Esophagus squamous epithelium (tissue), 5 donors: Measurements from ENCODE around the gene VCL. TPM values are rescaled to one million over a fixed set of nuclear protein-coding genes. Genes with fewer than 3 reads are reported as not detected.

Source experiments
- DNase-seq: peaks from one replicate; lab custom pipeline; 2025; lab: John Stamatoyannopoulos, UW
- H3K27ac ChIP-seq, 4 donors: fragments of 200-600 bp; sonication (generic); one replicate each; pipeline ENCODE4 v1.5.1; 2016 to 2019; ENCODE audit warnings: mild to moderate bottlenecking in 1 of 4
- H3K27me3 ChIP-seq, 4 donors: fragments of 200-600 bp; sonication (generic); 1 replicate in 3 of 4; 2 replicates in 1 of 4; pipeline versions ENCODE4 v1.5.1 to v1.6.0; 2017 to 2021; ENCODE audit warnings: antibody characterized with exemption in 1 of 4
- H3K36me3 ChIP-seq, 3 donors: fragments of 200-600 bp; sonication (generic); one replicate each; pipeline ENCODE4 v1.5.1; 2016 to 2019
- H3K4me1 ChIP-seq, 3 donors: fragments of 200-600 bp; sonication (generic); one replicate each; pipeline ENCODE4 v1.5.1; 2017 to 2019
- H3K4me3 ChIP-seq, 4 donors: fragments of 200-600 bp; sonication (generic); 1 replicate in 3 of 4; 2 replicates in 1 of 4; pipeline ENCODE4 v1.5.1; 2016 to 2019; ENCODE audit warnings: mild to moderate bottlenecking in 2 of 4, moderate library complexity in 1 of 4
- H3K9me3 ChIP-seq, 3 donors: fragments of 200-600 bp; sonication (generic); one replicate each; pipeline ENCODE4 v1.5.1; 2016 to 2019
- POLR2A ChIP-seq, 4 donors: fragments of 450-650 bp; IDR thresholded peaks; one replicate each; pipeline ENCODE4 v1.6.1; 2017; ENCODE audit warnings: antibody characterized with exemption in 4 of 4, mild to moderate bottlenecking in 4 of 4, moderate library complexity in 3 of 4
- WGBS, 2 donors: methylation state at CpG; one replicate each; pipeline ENCODE4 v1.1.5; 2018; 5-methylcytosine and 5-hydroxymethylcytosine counted together
- intact Hi-C: fragments of 100-400 bp; cut with DNase I; formaldehyde crosslinking; loops from one replicate; pipeline ENCODE4 v1.15.0; 2022
- total RNA-seq, 4 donors: library from RNA; depleted of rRNA; stranded (reverse); fragments of >200 nt; gene quantifications; one replicate each; pipeline ENCODE4 v1.1.0, GENCODE V29; 2016
- TF ChIP-seq, protein P1 (sequence below), 6 experiments: fragments of 450-650 bp in 4 of 6; fragments of 200-600 bp in 2 of 6; sonication (generic) in 2 of 6; IDR thresholded peaks; one replicate each; pipeline ENCODE4 v1.5.1; 2016 to 2019; ENCODE audit warnings: antibody characterized with exemption in 6 of 6, mild to moderate bottlenecking in 4 of 6, moderate library complexity in 4 of 6
- donor health status: DM: yes; HTN: yes; CAD: no.

The VCL gene
- total RNA-seq, 4 donors from 2014 or later = 64.8 to 143 (median 75.0) TPM

DNA sequence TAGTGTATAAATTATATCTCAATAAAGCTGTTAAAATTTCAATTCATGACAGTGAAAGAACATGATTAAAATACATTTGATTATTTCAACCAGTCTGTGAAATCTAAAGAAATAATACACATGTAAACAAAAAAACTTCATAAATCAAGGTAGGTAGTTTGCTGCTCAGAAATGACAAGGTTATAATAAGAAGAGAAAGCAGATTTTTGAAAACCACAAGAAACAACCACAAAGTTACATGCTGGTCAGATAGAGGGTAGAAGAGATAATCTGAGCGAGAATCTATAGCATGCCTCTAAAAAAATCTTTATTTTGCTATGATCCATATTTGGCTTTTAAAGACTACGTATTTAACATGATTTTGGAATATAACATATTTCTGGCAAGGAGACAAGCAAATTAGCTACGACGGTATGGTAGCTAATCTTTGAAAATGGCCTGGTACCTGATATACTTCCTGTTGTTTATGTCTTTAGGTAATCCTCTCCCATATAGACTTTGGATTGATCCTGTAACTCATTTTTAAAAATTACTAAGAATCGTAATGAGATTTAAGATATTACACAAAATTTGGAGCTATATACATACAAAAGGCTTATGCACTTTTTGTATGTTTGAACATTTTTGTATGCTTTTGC lies 23.5 kb upstream of the VCL start:
- H3K4me3 ChIP-seq = no peak overlapping the region
- TF ChIP-seq POLR2A (IDR thresholded peaks at IDR 0.05) = no peak
- DNase-seq = no peak
- intact Hi-C loops = no loop called here
- no peak overlapping the region for H3K27ac ChIP-seq
- no peaks in the 10 kb centered on the region for H3K27me3 ChIP-seq
- no peaks in the 10 kb centered on the region for H3K36me3 ChIP-seq
- H3K9me3 ChIP-seq = no peaks in the 10 kb centered on the region
- 79 to 82% methylated on average over 5 of the region's 5 CpGs for WGBS, 2 donors
- H3K4me1 ChIP-seq = no peaks in the 10 kb centered on the region

DNA sequence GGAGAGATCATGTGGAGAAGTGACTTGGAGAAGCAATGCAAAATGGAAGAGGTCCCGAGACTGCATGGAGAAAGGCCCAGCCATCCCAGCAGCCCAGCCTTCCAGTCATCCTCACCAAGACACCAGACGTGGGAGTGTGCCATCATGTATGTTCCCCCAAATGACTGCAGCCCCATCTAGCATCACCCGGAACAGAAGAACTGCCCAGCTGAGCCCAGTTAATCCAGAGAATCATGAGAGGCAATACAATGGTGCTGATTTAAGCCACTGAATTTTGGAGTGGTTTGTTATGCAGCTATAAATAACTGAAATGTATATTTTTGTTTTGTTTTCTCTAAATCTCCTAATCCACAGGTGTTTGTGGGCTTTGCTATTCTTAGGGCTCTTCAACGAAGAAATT lies 22.5 kb upstream of the VCL start:
- 72 to 93% methylated on average over 4 of the region's 4 CpGs for WGBS, 2 donors
- intact Hi-C loops = no loop called here

DNA sequence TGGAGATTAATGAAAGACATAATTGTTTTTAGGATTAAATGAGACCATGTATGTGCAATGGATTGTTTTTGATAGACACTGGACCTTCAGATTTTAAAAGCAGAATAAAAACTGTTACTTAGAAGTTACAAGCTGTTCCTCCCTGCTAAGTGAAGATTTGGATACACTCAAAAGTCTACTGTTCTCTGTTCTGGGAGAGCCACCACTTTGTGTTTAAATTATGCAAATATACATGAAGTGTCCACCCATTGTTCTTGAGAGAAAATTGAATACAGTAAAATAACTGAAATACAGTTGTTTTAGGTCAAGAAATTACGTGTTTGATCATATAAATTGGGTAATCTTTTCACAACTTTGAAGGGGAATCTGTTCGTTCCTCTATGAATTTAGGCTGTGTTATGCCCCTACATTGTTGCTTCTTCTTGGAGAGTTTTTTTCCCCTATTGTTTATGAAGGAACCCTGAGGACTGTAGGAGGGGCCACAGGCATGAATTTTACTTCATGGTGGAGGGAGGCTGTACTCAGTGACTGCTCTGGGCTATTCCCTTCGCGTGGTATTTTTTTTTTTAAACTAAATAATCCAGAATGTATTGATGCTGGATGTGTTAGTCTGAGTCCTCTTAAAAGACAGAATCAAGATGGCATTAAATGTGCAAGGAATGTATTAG lies 18.6 kb upstream of the VCL start:
- DNase-seq = no peak
- Histone ChIP-seq H3K9me3 (no peaks in the 10 kb centered on the region), H3K27ac (no peak overlapping the region), H3K4me3 (no peak overlapping the region), H3K27me3 (no peaks in the 10 kb centered on the region), H3K4me1 (peaks cover 0 to 16% (median 0%) of the 10 kb centered on the region in 3 donors), H3K36me3 (no peaks in the 10 kb centered on the region)
- WGBS, 2 donors = 59 to 68% methylated on average over 4 of the region's 4 CpGs
- intact Hi-C loops = no loop called here
- TF ChIP-seq, protein P1, sequence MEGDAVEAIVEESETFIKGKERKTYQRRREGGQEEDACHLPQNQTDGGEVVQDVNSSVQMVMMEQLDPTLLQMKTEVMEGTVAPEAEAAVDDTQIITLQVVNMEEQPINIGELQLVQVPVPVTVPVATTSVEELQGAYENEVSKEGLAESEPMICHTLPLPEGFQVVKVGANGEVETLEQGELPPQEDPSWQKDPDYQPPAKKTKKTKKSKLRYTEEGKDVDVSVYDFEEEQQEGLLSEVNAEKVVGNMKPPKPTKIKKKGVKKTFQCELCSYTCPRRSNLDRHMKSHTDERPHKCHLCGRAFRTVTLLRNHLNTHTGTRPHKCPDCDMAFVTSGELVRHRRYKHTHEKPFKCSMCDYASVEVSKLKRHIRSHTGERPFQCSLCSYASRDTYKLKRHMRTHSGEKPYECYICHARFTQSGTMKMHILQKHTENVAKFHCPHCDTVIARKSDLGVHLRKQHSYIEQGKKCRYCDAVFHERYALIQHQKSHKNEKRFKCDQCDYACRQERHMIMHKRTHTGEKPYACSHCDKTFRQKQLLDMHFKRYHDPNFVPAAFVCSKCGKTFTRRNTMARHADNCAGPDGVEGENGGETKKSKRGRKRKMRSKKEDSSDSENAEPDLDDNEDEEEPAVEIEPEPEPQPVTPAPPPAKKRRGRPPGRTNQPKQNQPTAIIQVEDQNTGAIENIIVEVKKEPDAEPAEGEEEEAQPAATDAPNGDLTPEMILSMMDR (IDR thresholded peaks at IDR 0.05) = no peak
- TF ChIP-seq POLR2A (IDR thresholded peaks at IDR 0.05) = no peak

More for the DNA sequence above, 22.5 kb upstream of the VCL start:
- H3K36me3 ChIP-seq = no peaks in the 10 kb centered on the region
- H3K4me3 ChIP-seq = no peak overlapping the region
- DNase-seq = no peak
- no peak overlapping the region for H3K27ac ChIP-seq
- TF ChIP-seq POLR2A (IDR thresholded peaks at IDR 0.05) = no peak
- TF ChIP-seq, protein P1 (IDR thresholded peaks at IDR 0.05) = no peak
- H3K4me1 ChIP-seq = peaks cover 0 to 9% (median 0%) of the 10 kb centered on the region in 3 donors
- H3K27me3 ChIP-seq = no peaks in the 10 kb centered on the region
- H3K9me3 ChIP-seq = no peaks in the 10 kb centered on the region

DNA sequence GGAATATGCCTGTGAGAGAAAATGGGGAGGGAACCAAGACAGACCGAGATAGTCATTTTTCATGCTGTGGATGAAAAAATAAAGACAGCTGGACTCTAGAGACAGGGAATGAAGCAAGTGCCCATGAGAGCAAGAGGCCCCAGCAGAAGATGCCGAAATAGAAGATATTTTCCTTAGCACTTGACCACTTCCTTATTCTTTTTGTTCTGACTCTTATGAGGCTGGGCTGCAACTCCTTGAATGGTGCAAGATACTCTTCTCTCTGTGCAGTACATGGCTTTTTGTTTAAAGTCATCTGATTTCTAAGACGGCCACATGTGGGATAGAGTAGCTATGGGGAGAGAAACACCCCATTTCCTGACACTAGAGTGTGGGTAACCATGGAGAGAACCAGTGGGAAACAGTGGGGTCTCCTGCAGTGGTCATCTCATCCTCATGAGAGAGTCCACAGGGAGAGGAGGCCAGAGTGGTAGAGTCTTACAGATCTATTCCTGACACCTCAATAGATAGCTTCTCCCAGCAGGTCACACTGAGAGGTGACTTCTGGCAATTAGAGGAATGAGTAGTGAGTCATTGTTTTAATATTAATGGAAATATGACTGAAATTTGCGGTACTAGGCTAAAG lies 18.0 kb upstream of the VCL start:
- no peak overlapping the region for H3K27ac ChIP-seq
- peaks cover 0 to 16% (median 0%) of the 10 kb centered on the region in 3 donors for H3K4me1 ChIP-seq
- H3K27me3 ChIP-seq = no peaks in the 10 kb centered on the region
- intact Hi-C loops = no loop called here
- 63 to 72% methylated on average over 4 of the region's 4 CpGs for WGBS, 2 donors
- no peak overlapping the region for H3K4me3 ChIP-seq
- H3K9me3 ChIP-seq = no peaks in the 10 kb centered on the region
- DNase-seq = no peak
- H3K36me3 ChIP-seq = no peaks in the 10 kb centered on the region
- TF ChIP-seq, protein P1 (IDR thresholded peaks at IDR 0.05) = no peak
- TF ChIP-seq POLR2A (IDR thresholded peaks at IDR 0.05) = no peak

DNA sequence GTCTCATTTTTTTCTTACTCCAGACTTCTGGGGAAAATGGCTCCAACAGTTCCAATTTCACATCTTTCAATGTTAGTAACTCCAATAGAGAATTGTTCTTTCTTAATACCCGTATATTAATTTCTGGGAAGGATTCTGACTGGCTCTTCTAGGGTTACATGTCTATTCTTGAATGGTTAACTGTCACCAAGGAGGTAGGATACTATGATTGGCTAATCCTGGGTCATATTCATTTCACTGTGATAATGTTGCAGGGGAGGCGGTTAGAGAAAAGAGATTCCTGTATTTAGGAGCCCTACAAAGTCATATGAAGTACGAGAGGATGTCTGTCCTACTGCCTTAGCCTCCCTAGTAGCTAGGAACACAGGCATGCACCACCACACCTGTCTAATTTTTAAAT lies 16.1 kb upstream of the VCL start:
- H3K27me3 ChIP-seq = no peaks in the 10 kb centered on the region
- TF ChIP-seq, protein P1 (IDR thresholded peaks at IDR 0.05) = no peak
- no peak for TF ChIP-seq POLR2A (IDR thresholded peaks at IDR 0.05)
- H3K36me3 ChIP-seq = no peaks in the 10 kb centered on the region
- no peak overlapping the region for H3K4me3 ChIP-seq
- no peak overlapping the region for H3K27ac ChIP-seq
- H3K9me3 ChIP-seq = no peaks in the 10 kb centered on the region
- DNase-seq = no peak
- intact Hi-C loops = no loop called here
- H3K4me1 ChIP-seq = peaks cover 0 to 16% (median 0%) of the 10 kb centered on the region in 3 donors
- 80 to 88% methylated on average over 3 of the region's 3 CpGs for WGBS, 2 donors
